Measurements from ENCODE around the gene LMAN2. TPM values are rescaled to one million over a fixed set of nuclear protein-coding genes. Genes with fewer than 3 reads are reported as not detected.

LMAN2 gene
- total RNA-seq, 2 donors from 2014 or later: 119 to 128 TPM

DNA sequence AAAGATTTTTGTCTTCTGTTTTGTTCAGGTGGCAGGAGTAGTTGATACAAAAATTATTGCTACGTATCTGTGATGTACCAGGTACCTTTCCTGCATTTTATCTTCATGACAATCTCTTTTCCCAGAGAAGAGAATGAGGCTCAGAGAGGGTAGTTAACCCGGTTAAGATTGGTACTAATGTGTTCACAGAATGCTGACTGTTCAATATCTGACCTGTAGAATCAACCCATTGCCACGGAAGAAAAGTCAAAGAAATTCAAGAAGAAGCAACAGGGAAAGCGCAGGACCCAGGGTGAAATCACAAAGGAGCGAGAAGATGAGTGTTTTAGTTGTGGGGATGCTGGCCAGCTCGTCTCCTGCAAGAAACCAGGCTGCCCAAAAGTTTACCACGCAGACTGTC, 59.7 kb downstream of the LMAN2 start:
- 94 to 96% methylated on average over 6 to 7 of the region's 7 CpGs for WGBS, 2 experiments (ENCODE audit: insufficient coverage in 1 of 2, insufficient read length in 1 of 2)
- TF ChIP-seq, protein P1, sequence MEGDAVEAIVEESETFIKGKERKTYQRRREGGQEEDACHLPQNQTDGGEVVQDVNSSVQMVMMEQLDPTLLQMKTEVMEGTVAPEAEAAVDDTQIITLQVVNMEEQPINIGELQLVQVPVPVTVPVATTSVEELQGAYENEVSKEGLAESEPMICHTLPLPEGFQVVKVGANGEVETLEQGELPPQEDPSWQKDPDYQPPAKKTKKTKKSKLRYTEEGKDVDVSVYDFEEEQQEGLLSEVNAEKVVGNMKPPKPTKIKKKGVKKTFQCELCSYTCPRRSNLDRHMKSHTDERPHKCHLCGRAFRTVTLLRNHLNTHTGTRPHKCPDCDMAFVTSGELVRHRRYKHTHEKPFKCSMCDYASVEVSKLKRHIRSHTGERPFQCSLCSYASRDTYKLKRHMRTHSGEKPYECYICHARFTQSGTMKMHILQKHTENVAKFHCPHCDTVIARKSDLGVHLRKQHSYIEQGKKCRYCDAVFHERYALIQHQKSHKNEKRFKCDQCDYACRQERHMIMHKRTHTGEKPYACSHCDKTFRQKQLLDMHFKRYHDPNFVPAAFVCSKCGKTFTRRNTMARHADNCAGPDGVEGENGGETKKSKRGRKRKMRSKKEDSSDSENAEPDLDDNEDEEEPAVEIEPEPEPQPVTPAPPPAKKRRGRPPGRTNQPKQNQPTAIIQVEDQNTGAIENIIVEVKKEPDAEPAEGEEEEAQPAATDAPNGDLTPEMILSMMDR (conservative IDR thresholded peaks at IDR 0.05): no peak
- H3K36me3 ChIP-seq (ENCODE audit: control insufficient read depth, insufficient read depth, low read length): peaks cover 93% of the 10 kb centered on the region
- DNase-seq: no peak
- H3K27ac Mint-ChIP-seq: no peak overlapping the region
- no peak overlapping the region for H3K4me3 Mint-ChIP-seq
- H3K4me1 ChIP-seq (ENCODE audit: control insufficient read depth, insufficient read depth, low read length): no peaks in the 10 kb centered on the region
- H3K27ac ChIP-seq (ENCODE audit: low read depth, low read length): no peak overlapping the region
- no peaks in the 10 kb centered on the region for H3K27me3 Mint-ChIP-seq (ENCODE audit: insufficient read depth)
- no peaks in the 10 kb centered on the region for H3K9me3 Mint-ChIP-seq
- peaks cover 13% of the 10 kb centered on the region for H3K4me1 Mint-ChIP-seq
- H3K9me3 ChIP-seq (ENCODE audit: control insufficient read depth, low read length): no peaks in the 10 kb centered on the region
- H3K27me3 ChIP-seq (ENCODE audit: control insufficient read depth, insufficient read depth, low read length, poor library complexity, severe bottlenecking): no peaks in the 10 kb centered on the region
- H3K4me3 ChIP-seq (ENCODE audit: low read length): no peak overlapping the region
- peaks cover 84% of the 10 kb centered on the region for H3K36me3 Mint-ChIP-seq (ENCODE audit: low read depth)
- no peak overlapping the region for H3K9ac ChIP-seq (ENCODE audit: extremely low read depth, low read length, poor library complexity, severe bottlenecking)

DNA sequence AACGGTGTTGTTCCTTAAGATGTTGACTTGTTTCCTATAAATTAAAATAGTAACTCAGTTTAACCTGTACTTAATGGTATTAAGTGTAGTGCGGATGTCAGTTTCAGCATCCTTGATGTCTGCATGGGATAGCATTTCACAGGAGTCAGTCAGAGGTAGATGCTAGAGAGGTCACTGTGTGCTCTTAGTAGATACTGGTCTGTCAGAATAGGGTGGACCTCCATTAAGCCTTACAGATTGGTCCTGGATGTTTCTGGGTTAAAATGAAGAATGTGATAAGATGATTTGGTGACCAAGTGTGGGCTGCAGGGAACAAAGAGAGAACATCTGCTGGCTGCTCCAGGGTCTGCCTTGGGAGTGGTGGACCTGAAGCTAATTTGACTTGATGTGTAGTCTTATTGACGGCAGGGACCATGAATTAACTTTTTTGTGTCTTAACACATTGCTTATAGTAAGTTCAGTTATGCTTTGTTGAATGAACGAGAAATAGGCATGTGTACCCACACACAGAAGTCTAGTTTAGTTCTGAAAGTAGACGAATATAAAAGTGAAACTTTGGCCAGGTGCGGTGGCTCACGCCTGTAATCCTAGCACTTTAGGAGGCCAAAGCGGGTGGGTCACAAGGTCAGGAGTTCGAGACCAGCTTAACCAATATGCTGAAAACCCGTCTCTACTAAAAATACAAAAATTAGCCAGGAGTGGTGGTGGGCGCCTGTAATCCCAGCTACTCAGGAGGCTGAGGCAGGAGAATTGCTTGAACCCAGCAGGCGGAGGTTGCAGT, 60.5 kb downstream of the LMAN2 start:
- WGBS, 2 experiments (ENCODE audit: insufficient coverage in 1 of 2, insufficient read length in 1 of 2): 96% methylated on average over 9 to 12 of the region's 12 CpGs

DNA sequence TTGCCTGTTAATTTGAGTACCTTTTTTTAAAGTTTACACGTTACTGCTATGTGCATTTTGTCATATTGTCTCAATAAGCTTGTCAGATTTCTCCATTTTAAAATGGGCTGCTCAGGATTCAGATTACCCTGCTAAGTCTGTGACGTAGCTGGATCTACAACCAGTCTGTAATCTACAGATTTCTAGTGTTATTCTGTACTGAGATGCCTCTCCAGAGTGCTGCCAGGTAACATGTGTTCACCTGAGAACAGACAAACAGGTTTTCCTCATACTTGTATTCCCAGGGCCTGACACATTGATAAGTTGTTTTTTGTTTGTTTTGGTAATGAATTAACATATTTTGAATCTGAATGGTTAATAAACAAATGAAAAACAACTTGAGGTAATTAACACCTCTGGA, 63.3 kb downstream of the LMAN2 start:
- H3K27ac Mint-ChIP-seq: no peak overlapping the region
- no peak overlapping the region for H3K27ac ChIP-seq (ENCODE audit: low read depth, low read length)
- no peak for DNase-seq
- no peaks in the 10 kb centered on the region for H3K4me1 Mint-ChIP-seq
- no peaks in the 10 kb centered on the region for H3K4me1 ChIP-seq (ENCODE audit: control insufficient read depth, insufficient read depth, low read length)
- H3K27me3 ChIP-seq (ENCODE audit: control insufficient read depth, insufficient read depth, low read length, poor library complexity, severe bottlenecking): no peaks in the 10 kb centered on the region
- H3K36me3 Mint-ChIP-seq (ENCODE audit: low read depth): peaks cover 80% of the 10 kb centered on the region
- H3K4me3 Mint-ChIP-seq: no peak overlapping the region
- WGBS, 2 experiments (ENCODE audit: insufficient coverage in 1 of 2, insufficient read length in 1 of 2): 95 to 96% methylated on average over 2 of the region's 2 CpGs
- no peaks in the 10 kb centered on the region for H3K27me3 Mint-ChIP-seq (ENCODE audit: insufficient read depth)
- no peak overlapping the region for H3K4me3 ChIP-seq (ENCODE audit: low read length)
- TF ChIP-seq, protein P1 (conservative IDR thresholded peaks at IDR 0.05): no peak
- H3K36me3 ChIP-seq (ENCODE audit: control insufficient read depth, insufficient read depth, low read length): peaks cover 92% of the 10 kb centered on the region
- H3K9me3 Mint-ChIP-seq: no peaks in the 10 kb centered on the region
- no peak overlapping the region for H3K9ac ChIP-seq (ENCODE audit: extremely low read depth, low read length, poor library complexity, severe bottlenecking)
- no peaks in the 10 kb centered on the region for H3K9me3 ChIP-seq (ENCODE audit: control insufficient read depth, low read length)

More for the DNA sequence above, 60.5 kb downstream of the LMAN2 start:
- no peak overlapping the region for H3K27ac Mint-ChIP-seq
- H3K4me1 Mint-ChIP-seq: peaks cover 6% of the 10 kb centered on the region
- Histone ChIP-seq H3K4me1 (ENCODE audit: control insufficient read depth, insufficient read depth, low read length) (no peaks in the 10 kb centered on the region), H3K4me3 (ENCODE audit: low read length) (no peak overlapping the region), H3K9me3 (ENCODE audit: control insufficient read depth, low read length) (no peaks in the 10 kb centered on the region), H3K27me3 (ENCODE audit: control insufficient read depth, insufficient read depth, low read length, poor library complexity, severe bottlenecking) (no peaks in the 10 kb centered on the region), H3K9ac (ENCODE audit: extremely low read depth, low read length, poor library complexity, severe bottlenecking) (no peak overlapping the region), H3K36me3 (ENCODE audit: control insufficient read depth, insufficient read depth, low read length) (peaks cover 93% of the 10 kb centered on the region), H3K27ac (ENCODE audit: low read depth, low read length) (no peak overlapping the region)
- H3K4me3 Mint-ChIP-seq: no peak overlapping the region
- TF ChIP-seq, protein P1 (conservative IDR thresholded peaks at IDR 0.05): no peak
- DNase-seq: no peak
- no peaks in the 10 kb centered on the region for H3K9me3 Mint-ChIP-seq
- peaks cover 82% of the 10 kb centered on the region for H3K36me3 Mint-ChIP-seq (ENCODE audit: low read depth)
- H3K27me3 Mint-ChIP-seq (ENCODE audit: insufficient read depth): no peaks in the 10 kb centered on the region

Other genes starting within 250 kb of the LMAN2 start
- gene NSD1, start 217.9 kb downstream of the LMAN2 start, total RNA-seq: 100 to 1,000 TPM; 150 to 190 TPM
- gene RAB24, start 47.9 kb downstream of the LMAN2 start, total RNA-seq: 10 to 100 TPM; 13.8 to 25.1 TPM
- 100 to 1,000 TPM; 157 to 165 TPM for gene PRELID1, start 47.9 kb downstream of the LMAN2 start, total RNA-seq
- gene MXD3, start 39.8 kb downstream of the LMAN2 start, total RNA-seq: 10 to 100 TPM; 14.2 to 20.4 TPM
- gene RGS14, start 6.3 kb upstream of the LMAN2 start, total RNA-seq: 10 to 100 TPM; 14.2 to 21.9 TPM
- gene SLC34A1, start 32.8 kb upstream of the LMAN2 start, total RNA-seq: not detected
- gene PFN3, start 49.0 kb upstream of the LMAN2 start, total RNA-seq: not detected
- 1 to 10 TPM in 1 of 2 donors, under 1 TPM in 1; 0.95 to 2.9 TPM for gene F12, start 57.9 kb upstream of the LMAN2 start, total RNA-seq
- 10 to 100 TPM; 51.6 to 66.8 TPM for gene GRK6, start 75.0 kb upstream of the LMAN2 start, total RNA-seq
- gene PRR7, start 95.1 kb upstream of the LMAN2 start, total RNA-seq: 1 to 10 TPM; 4.7 to 8.0 TPM
- gene DBN1, start 122.0 kb upstream of the LMAN2 start, total RNA-seq: 100 to 1,000 TPM; 322 to 383 TPM
- 100 to 1,000 TPM; 196 to 241 TPM for gene PDLIM7, start 145.9 kb upstream of the LMAN2 start, total RNA-seq
- 1 to 10 TPM; 2.1 to 7.7 TPM for gene DOK3, start 158.2 kb upstream of the LMAN2 start, total RNA-seq
- gene DDX41, start 165.3 kb upstream of the LMAN2 start, total RNA-seq: 100 to 1,000 TPM; 115 TPM
- gene FAM193B, start 202.9 kb upstream of the LMAN2 start, total RNA-seq: 100 to 1,000 TPM; 112 to 115 TPM
- 100 to 1,000 TPM; 184 to 205 TPM for gene TMED9, start 240.5 kb upstream of the LMAN2 start, total RNA-seq
- gene B4GALT7, start 248.5 kb upstream of the LMAN2 start, total RNA-seq: 10 to 100 TPM; 27.4 to 33.7 TPM

Measured in endodermal cell (in vitro differentiated cells).